NCI-H1930 (cell line): ENCODE measurements around the gene STXBP2.

Source experiments
- DNase-seq, 2 experiments: peaks; one replicate each; lab custom pipeline; 2025; lab: John Stamatoyannopoulos, UW

STXBP2 gene

DNA sequence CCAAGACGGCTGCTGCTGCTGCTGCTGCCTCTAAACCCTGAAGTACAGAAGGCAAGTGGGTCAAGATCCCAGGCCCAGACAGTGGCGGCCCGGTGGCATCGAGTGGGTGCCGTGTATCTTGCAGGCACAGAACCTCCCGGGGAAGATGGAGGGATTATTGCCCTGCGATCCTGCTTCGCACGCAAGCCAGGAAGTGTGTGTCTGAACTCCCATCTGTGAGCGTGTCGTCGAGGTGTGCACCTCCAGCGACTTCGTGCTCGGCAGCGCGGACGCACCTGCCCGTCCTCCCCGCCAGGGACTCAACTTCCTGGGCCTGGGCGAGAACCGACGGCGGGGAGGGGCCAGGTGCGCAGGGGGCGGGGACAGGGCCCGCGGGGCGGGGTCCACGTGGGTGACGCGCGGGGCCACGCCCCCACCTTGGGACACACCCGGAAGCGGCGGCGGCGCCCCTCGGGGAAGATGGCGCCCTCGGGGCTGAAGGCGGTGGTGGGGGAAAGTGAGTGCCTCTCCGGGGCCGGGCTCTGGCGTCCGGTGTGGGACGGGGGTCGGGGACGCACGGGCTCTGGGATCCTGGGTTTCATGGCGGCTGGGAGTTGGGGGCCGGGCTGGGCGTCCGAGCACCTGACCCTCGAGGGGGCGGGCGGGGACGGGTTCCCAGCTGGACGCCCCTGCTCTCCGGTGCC is at the start of gene STXBP2:
Gene STXBP2, plus strand, starts transcription at position 420 of the 683 bp plus-strand sequence. Its CDS starts 40 bp downstream, at position 460.
- peak; percentile 31 to 76 for DNase-seq

DNA sequence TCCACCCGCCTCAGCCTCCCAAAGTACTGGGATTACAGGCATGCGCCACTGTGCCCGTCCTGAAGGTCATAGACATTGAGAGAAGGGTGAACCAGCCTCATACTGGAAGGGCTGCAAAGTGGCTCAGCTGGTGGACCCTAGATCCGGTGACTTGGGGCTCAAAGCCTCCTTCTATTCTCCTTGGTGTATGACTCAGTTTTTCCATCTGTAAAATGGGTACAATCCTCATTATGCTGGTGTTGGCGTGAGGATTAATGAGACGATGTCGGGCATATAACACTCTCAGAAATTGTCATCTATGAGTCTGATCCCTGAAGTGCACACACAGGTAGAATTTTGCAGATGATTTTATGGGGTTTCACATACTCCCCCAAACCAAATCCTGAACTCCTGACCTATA is 47.1 kb upstream of the STXBP2 start:
- DNase-seq = no peak

DNA sequence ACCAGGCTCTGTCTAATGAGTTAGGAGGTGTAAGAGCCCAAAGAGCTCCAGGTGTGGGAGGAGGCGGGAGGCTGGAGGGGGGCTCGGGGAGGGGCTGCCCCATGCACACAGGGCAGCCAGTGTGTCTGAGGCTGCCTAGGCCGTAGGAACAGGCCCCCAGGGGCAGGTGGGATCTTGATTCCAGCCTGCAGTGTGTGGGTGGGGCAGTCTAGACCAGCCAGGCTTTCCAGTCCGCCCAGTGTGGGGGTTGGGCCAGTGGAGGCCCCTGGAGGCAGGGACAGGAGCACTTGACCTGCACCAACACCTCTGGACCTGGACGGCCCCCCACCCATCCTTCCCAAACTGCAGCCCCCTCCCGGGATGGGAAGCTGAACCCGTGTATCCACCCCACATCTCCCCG is 46.7 kb upstream of the STXBP2 start:
- DNase-seq = no peak

DNA sequence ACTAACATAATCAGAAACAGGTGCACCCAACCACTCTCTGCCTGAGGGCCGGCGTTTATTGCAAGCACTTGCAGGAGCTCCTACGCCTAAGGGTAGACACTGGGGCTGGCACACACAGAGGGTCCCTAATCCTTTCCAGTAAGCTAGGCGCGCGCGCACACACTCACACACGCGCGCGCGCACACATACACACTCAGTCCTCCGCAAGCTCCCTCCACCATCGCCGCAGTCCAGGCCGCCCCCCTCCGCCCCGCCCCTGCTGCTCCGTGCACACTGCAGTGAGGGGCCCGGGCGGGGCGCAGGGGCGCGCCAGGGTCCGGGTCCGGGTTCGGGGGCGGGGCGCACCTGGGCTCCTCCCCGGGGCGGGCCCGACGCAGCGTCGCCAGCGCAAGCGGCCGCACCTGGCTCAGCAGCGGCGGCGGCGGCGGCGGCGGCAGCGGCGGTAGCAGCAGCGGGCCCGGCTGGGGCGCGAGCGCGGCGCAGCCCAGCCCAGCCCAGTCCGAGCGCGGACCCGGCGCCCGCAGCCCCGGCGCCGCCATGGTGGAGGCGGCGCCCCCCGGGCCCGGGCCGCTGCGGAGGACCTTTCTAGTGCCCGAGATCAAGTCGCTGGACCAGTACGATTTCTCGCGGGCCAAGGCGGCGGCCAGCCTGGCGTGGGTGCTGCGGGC is 41.3 kb upstream of the STXBP2 start, which contains the start of gene CAMSAP3:
Gene CAMSAP3, plus strand, starts transcription at position 398 of the 668 bp plus-strand sequence. Its CDS starts 140 bp downstream, at position 538.
- peak; percentile 63 to 70 for DNase-seq

DNA sequence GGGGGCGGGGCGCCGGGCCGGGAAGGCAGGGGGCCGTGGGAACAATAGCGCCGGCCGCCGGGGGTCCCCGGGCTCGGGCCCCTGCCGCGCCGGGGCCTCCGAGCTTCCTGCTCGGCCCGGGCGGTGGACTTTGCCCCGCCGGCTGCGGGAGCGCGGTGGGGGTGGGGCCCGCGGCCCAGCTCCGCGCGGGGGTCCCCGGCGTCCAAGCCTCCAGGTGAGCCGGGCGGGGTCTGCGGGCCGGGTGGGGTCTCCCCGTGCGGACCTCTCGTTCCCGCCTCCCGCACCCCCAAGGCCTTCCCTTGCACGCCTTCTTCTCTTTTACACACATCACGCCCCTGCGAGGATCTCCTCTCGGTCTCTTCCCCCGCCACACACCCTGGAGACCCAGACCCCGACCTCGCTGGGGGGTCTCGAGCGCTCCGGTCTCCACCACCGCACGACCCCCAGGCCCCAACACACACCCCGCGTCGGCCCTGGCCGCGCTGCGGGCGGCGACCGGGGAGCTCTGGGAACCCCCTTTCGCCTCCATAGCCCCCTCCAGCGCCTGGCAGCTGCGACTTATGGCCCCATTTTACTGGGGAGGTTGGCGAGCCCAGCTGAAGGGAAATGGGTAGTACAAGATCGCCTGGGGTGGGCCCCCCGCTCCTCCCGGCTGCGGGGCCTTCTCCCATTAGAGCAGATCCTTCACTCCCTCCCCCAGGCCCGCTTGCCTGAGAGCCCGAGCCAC is 40.5 kb upstream of the STXBP2 start:
- DNase-seq = no peak

DNA sequence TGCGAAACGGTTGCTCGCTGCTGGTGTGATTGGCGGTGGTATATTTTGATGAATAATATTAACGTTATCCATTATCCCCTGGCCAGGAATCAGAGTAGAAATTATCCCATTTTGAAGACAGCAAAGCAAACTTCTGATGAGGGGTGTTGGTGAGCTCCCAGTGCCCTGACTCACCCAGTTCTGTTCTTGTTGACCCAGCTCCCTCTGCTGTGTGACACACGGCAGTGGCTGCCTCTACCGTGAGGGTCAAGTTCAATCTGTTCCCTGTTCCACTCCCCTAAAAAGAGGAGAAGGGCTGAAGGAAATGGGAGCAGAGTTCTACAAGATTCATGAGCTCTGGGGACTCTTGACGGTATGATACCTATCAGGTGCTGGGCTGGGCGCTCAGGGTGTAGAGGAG is 39.2 kb upstream of the STXBP2 start:
- DNase-seq = no peak

DNA sequence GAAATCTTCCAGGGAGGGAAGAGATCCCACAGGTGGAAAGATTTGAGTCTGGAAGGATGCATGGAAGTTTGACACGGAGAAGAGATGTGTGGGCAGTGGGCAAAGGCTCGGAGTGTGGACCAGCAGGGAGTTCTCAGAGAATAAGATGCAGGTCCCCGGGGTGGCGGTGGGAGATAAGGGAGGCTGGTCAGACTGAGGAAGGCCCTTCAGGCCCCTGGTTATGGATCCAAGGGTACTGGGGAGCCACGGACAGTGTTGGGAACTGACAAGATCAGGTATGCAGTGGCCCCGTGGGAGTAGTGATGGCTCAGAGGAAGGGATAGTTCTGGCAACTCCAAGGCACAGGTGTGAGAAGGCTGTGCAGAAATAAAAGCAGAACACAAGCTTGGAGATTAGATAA is 38.7 kb upstream of the STXBP2 start:
- no peak for DNase-seq

DNA sequence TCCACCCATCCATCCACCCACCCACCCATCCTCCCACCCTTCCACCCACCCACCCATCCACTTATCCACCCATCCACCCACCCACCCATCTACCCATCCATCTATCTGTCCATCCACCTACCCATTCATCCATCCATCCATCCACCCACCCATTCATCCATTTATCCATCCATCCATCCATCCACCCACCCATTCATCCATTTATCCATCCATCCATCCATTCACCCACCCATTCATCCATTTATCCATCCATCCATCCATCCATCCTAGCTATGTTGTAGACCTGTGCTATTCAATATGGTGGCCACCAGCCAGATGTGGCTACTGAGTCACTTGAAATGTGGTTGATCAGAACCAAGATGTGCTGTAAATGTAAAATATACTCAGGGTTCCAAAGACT is 36.2 kb upstream of the STXBP2 start:
- no peak for DNase-seq

DNA sequence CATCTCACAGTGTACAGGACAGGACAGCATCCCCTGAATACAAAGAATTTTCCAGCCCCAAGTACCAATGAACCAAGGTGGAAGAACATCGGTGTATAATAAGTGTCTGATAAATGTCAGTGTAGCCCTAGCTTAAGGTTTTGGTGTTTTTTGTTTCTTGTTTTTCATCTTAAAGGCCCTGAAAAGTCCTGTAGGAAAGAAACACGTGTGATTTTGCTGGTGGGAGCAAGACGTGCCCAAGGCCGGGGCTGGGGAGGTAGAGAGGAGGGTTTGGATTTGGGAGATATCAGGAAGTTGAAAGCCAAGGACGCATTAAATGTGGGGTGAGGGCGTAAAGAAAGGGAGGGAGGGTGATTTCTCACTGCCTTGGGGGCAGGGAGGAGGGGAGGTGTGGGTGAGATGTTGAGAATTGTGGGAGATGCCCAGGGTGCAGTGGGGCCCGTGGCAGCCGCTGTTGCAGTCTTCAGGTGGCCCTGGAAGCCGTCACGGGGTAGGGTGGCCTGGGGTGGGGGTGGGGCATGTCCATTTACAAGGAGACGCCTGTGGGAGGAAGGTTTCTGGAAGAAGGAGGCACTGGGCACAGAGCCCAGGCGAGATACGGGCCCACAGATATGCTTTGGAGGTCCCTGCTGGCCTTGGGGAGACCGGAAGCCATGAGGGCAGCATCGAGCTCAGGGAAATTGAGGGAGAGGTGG is 34.5 kb upstream of the STXBP2 start:
- DNase-seq = no peak

DNA sequence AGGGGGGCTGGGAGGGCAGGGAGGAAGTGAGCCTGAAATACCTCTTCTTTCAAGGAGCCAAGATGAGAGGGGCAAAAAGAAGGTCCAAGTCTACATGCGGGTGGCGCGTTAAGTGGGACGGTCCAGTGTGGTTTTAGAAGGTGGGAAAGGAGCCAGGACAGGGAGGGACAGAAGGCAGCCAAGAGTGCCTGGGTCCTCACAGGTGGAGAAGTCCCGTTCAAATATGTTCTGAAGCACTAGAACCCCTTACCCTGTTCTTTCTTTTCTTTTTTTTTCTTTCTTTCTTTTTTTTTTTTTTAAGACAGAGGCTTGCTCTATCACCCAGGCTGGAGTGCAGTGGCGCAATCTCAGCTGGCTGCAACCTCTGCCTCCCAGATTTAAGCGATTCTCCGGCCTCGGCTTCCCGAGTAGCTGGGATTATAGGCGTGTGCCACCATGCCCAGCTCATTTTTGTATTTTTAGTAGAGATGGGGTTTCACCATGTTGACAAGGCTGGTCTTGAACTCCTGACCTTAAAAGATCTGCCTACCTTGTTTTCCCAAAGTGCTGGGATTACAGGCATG is 33.9 kb upstream of the STXBP2 start:
- no peak for DNase-seq

DNA sequence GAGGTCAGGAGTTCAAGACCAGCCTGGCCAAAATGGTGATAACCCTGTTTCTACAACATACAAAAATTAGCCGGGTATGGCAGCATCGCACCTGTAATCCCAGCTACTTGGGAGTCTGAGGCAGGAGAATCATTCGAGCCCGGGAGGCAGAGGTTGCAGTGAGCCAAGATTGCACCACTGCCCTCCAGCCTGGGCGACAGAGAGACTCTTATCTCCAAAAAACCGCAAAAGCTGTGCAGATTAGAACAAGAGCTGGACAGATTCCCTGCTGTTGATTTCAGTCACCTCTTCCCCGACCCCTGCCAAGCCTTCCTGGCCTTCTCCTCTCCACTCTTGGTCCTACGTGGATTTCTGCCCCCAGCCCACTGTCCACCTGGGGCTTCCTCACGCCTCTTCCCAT is 33.0 kb upstream of the STXBP2 start:
- DNase-seq = no peak

DNA sequence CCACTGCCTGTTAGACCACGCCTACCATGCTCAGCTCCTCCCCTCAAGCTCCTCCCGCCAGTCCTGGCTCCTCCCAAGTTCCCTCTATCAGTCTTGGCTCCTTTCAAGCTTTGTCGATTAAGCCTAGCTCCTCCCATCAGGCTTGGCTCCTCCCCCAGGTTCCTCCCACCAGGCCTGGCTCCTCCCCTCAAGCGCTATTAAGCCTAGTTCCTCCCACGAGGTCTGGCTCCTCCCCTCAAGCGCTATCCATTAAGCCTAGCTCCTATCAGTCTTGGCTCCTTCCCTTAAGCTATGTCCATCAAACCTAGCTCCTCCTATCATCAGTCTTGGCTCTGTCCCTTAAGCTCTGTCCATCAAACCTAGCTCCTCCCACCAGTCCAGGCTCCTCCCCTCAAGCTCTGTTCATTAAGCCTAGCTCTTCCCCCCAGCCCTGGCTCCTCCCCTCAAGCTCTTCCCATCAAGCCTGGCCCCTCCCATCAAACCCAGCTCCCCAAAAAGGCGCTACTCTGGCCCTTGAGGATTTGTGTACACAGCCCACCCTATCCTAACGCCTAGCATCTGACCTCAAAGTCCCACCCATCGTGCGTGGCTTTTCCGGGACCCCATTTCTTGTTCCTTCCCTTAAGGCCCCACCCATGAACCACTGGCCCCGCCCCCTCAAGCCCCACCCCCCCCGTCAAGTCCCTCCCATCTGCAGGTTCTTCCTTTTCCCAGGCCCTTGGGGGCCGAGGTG is 31.3 kb upstream of the STXBP2 start:
- no peak for DNase-seq

DNA sequence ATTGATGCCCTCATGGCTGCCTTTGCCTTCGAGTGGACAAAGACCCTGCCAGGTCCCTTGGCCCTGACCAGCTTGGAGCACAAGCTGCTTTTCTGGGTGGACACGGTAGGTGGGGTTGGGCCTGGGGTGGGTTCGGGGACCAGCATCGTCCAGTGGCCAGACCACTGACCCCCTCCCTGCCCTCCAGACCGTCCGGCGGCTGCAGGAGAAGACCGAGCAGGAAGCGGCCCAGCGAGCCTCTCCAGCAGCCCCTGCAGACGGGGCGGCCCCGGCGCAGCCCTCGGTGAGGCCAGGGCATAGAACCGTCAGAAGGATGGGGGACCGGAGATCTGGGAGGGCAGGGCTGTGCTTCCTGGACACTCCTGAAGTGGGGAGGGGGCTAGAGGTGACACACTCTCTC is 30.6 kb upstream of the STXBP2 start:
- DNase-seq = no peak

DNA sequence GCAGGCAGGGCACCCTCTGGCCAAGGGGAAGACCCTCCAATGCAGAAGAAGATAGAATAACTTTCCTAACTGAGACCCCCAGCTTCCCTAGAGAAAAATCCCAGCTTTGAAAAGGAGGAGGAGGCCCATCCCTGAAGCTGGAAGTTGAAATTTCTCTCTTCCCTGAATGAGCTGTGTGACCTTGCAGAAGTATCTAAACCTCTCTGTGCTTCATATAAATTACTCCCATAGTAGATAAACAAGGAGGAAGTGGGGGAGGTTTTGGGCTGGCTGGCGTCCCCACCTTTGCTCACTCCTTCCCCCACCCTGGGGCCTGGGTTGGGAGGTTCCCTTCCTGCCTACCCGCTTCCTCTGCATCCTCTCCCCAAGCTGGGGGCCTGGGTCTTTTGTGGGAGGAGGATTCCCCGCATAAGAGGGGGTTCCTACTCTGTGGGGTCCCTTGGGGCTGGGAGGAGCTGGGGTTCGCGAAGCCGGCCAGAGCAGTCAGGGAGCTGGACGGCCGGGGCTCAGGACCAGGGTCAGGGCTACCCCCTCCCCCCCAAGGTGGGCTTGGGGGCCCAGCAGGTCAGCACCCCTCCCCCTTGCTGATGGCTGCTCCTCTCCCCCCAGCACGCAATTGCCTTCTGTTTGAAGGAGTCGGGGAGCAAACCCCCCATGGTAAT is 29.6 kb upstream of the STXBP2 start:
- no peak for DNase-seq

DNA sequence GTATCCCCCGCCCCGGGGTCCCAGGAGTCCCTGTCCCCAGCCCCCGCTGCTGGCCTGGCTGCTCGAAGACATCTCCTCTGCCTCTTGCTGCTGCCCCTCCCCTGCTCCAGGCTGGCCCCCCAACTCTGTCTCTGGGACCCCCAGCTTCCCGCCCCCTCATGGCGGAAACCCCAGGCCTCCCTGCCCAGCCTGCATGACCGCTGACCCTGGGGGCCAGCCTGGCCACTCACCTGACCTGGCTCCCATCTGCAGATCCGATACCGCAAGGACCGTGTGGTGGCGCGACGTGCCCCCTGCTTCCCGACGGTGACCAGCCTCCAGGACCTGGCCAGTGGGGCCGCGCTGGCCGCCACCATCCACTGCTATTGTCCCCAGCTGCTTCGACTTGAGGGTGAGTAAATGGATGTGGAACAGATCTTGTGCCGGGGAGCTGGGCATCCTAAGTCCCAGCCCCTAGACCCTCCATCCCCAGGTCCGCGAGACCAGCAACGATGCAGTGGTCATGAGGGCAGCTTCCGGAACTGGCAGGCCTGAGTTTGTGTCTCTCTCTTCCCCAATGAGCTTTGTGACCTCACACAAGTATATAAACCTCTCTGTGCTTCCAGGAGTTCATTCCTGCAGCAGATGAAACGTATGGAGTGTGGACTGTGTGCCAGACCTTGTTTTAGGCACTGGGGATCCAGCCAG is 28.9 kb upstream of the STXBP2 start:
- DNase-seq = no peak

DNA sequence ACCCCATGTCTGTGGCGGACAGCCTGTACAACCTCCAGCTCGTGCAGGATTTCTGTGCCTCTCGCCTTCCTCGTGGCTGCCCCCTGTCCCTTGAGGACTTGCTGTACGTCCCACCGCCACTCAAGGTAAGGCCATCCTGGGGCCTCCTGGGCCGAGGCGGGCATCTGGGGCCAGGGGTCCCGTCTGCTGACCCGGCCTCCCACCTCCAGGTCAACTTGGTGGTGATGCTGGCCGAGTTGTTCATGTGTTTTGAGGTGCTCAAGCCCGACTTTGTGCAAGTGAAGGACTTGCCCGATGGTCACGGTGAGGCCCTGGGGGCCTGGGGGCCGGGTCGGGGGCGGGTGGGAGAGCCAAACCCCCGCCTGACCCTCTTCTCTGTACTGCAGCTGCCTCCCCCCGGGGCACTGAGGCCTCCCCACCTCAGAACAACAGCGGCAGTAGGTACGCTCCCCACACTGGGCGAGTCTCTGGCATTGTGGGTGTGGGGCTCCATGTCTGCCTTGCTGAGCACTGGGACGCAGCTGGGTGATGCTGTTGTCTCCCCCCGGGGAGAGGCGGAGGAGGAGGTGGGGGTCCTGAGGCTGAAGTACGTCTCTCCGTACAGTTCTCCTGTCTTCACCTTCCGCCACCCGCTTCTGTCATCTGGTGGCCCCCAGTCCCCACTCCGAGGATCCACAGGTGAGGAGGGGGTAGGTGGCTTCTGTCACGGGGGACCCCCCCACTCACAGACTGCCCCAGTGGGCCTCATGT is 26.2 kb upstream of the STXBP2 start:
- no peak for DNase-seq

DNA sequence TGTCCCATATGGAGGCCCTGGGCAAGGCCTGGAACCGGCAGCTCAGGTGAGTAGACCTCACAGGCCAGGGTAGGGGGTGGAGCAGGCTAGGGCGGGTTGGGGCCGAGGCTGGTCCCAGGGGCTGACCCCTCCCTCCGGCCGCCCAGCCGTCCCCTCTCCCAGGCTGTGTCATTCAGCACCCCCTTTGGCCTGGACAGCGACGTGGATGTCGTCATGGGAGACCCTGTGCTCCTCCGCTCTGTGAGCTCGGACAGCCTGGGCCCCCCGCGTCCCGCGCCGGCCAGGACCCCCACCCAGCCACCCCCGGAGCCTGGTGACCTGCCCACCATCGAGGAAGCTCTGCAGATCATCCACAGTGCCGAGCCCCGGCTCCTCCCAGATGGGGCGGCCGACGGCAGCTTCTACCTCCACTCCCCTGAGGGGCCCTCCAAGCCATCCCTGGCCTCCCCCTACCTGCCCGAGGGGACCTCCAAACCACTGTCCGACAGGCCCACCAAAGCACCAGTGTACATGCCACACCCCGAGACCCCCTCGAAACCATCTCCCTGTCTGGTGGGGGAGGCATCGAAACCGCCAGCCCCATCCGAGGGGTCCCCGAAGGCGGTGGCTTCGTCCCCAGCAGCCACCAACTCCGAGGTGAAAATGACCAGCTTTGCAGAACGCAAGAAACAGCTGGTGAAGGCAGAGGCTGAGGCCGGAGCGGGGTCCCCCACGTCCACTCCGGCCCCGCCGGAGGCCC is 25.2 kb upstream of the STXBP2 start:
- no peak for DNase-seq
